Liver (tissue), 9 donors: ENCODE measurements around the gene FGD4. TPM values are rescaled to one million over a fixed set of nuclear protein-coding genes. Genes with fewer than 3 reads are reported as not detected.

Source experiments
- DNase-seq: peaks from one replicate; pipeline ENCODE4 v3.0.0-alpha.2; 2017; ENCODE audit warnings: low spot score
- H3K27ac ChIP-seq, 2 donors: one replicate each; pipeline ENCODE4 v1.7.0; 2013; ENCODE audit warnings: inconsistent platforms in 2 of 2, low read length in 2 of 2, control low read depth in 1 of 2, low read depth in 1 of 2, mild to moderate bottlenecking in 1 of 2
- H3K27me3 ChIP-seq, 4 donors: one replicate each; pipeline versions ENCODE4 v1.6.1 to v1.7.0; 2013; ENCODE audit warnings: low read length in 3 of 4, inconsistent platforms in 1 of 4, mild to moderate bottlenecking in 1 of 4, moderate library complexity in 1 of 4; ENCODE audit not compliant: control insufficient read depth in 4 of 4, insufficient read depth in 4 of 4
- H3K36me3 ChIP-seq, 4 donors: one replicate each; pipeline versions ENCODE4 v1.6.1 to v1.7.0; 2013; ENCODE audit warnings: low read length in 3 of 4, mild to moderate bottlenecking in 3 of 4, low read depth in 1 of 4, moderate library complexity in 1 of 4; ENCODE audit not compliant: control insufficient read depth in 4 of 4, insufficient read depth in 3 of 4
- H3K4me1 ChIP-seq, 4 donors: one replicate each; pipeline versions ENCODE4 v1.6.1 to v1.7.0; 2013; ENCODE audit warnings: low read length in 3 of 4, mild to moderate bottlenecking in 3 of 4, moderate library complexity in 1 of 4; ENCODE audit not compliant: control insufficient read depth in 4 of 4, insufficient read depth in 4 of 4
- H3K4me3 ChIP-seq, 3 donors: one replicate each; pipeline versions ENCODE4 v1.6.1 to v1.7.0; 2013; ENCODE audit warnings: low read length in 3 of 3, control low read depth in 1 of 3, low read depth in 1 of 3, mild to moderate bottlenecking in 1 of 3
- H3K9ac ChIP-seq, 2 donors: one replicate each; pipeline ENCODE4 v1.7.0; 2013; ENCODE audit warnings: low read length in 2 of 2, mild to moderate bottlenecking in 2 of 2, moderate library complexity in 2 of 2, control low read depth in 1 of 2, low read depth in 1 of 2
- H3K9me3 ChIP-seq, 4 donors: one replicate each; pipeline versions ENCODE4 v1.6.1 to v1.7.0; 2013; ENCODE audit warnings: low read length in 3 of 4; ENCODE audit not compliant: control insufficient read depth in 4 of 4
- EGR1 ChIP-seq, 2 donors: IDR thresholded peaks; 2 replicates each; pipeline ENCODE4 v1.6.1; 2016 to 2018; ENCODE audit warnings: antibody characterized with exemption in 2 of 2, low read depth in 2 of 2
- HNF4A ChIP-seq, 2 donors: conservative IDR thresholded peaks; 2 replicates each; pipeline ENCODE4 v1.6.1; 2016; ENCODE audit warnings: antibody characterized with exemption in 2 of 2, mild to moderate bottlenecking in 2 of 2
- JUND ChIP-seq, 2 donors: IDR thresholded peaks; 2 replicates each; pipeline ENCODE4 v1.6.1; 2016; ENCODE audit warnings: antibody characterized with exemption in 2 of 2
- NR2F2 ChIP-seq: IDR thresholded peaks from 2 replicates; pipeline ENCODE4 v1.6.1; 2016; ENCODE audit warnings: antibody characterized with exemption
- RAD21 ChIP-seq, 2 donors: IDR thresholded peaks; 2 replicates each; pipeline ENCODE4 v1.6.1; 2016; ENCODE audit warnings: antibody characterized with exemption in 2 of 2, mild to moderate bottlenecking in 2 of 2
- RXRA ChIP-seq, 2 donors: IDR thresholded peaks; 2 replicates each; pipeline ENCODE4 v1.6.1; 2017 to 2018; ENCODE audit warnings: antibody characterized with exemption in 2 of 2, mild to moderate bottlenecking in 1 of 2
- SP1 ChIP-seq: IDR thresholded peaks from 2 replicates; pipeline ENCODE4 v1.6.1; 2018; ENCODE audit warnings: antibody characterized with exemption, mild to moderate bottlenecking
- TAF1 ChIP-seq: conservative IDR thresholded peaks from 2 replicates; pipeline ENCODE4 v1.6.1; 2016; ENCODE audit warnings: antibody characterized with exemption, mild to moderate bottlenecking
- ZBTB33 ChIP-seq: IDR thresholded peaks from 2 replicates; pipeline ENCODE4 v1.6.1; 2016; ENCODE audit warnings: antibody characterized with exemption
- WGBS: extraction: QIAGEN DNeasy Blood & Tissue Kit; methylation state at CpG from one replicate; pipeline ENCODE4 v1.1.7; 2013; 5-methylcytosine and 5-hydroxymethylcytosine counted together
- polyA plus RNA-seq, 2 donors: library from polyadenylated mRNA; stranded (reverse) in 1 of 2; unstranded in 1 of 2; fragments of 200-250 nt in 1 of 2; fragments of >200 nt in 1 of 2; fragmentation: Nextera tagmentation in 1 of 2; extraction: Ambion mirVana in 1 of 2; gene quantifications; one replicate each; pipeline versions ENCODE4 v1.2.1 to v1.2.3, GENCODE V29; 2013 to 2015
- total RNA-seq, 2 donors: library from RNA; depleted of rRNA; stranded (reverse); fragments of >200 nt; gene quantifications; one replicate each; pipeline ENCODE4 v1.2.3, GENCODE V29; 2014
- TF ChIP-seq, protein P1 (sequence below): IDR thresholded peaks from 2 replicates; pipeline ENCODE4 v1.6.1; 2016; ENCODE audit warnings: antibody characterized with exemption, mild to moderate bottlenecking
- TF ChIP-seq, protein P2 (sequence below): IDR thresholded peaks from 2 replicates; pipeline ENCODE4 v1.6.1; 2016; ENCODE audit warnings: antibody characterized with exemption
- donor health status: healthy.
- donor health status: healthy.
- donor health status: healthy.
- donor health status: healthy.
- donor health status: healthy.

FGD4 gene
- total and polyA plus RNA-seq, 4 donors = 3.8 to 26.4 (median 9.0) TPM

DNA sequence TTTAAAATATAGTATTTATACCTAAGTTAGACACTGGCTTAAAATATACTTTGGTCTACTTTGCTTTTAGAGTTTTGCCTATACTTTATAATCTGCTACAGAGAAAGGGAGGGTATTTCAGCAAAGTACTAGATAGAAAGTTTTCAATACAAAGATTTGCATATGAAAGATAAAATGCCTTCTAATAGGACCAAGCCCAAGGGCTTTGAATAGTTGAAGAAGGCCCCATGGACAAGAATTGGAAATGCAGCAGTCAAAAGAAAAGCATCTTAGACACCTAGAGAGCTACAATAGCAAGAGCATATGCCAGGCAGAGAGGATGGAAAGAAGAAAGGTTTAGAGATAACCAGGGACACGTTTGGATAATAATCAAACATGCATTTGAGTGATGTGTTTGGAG lies 196.7 kb downstream of the FGD4 start:
- no peak for DNase-seq

DNA sequence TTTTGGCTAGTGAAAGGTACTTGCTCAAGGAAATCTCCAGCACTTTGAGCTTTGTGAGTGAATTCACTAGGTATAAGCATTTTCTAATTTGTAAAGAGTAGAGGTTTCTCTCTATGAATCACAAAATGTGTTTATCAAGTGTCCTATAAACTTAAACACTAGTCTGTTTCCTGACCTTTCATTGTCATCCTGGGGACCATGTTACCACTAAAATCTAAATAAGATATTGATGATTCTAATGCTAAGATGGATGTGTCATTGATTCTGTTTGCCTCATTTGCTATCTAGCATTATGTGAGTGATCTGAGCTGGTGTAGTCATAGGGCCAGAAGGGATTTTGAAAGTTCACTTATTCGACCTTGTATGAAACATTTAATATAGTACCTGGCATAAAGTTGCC lies 199.3 kb downstream of the FGD4 start:
- WGBS = 95% methylated on average over 1 of the region's 1 CpG
- H3K27me3 ChIP-seq = no peaks in the 10 kb centered on the region

More for the DNA sequence above, 196.7 kb downstream of the FGD4 start:
- WGBS = 34% methylated on average over 1 of the region's 1 CpG
- H3K36me3 ChIP-seq = peaks cover 0 to 38% (median 14%) of the 10 kb centered on the region in 4 donors
- H3K27ac ChIP-seq = no peak overlapping the region
- TF ChIP-seq HNF4A (conservative IDR thresholded peaks at IDR 0.05) (no peak), TAF1 (no peak), ZBTB33 (no peak), JUND (IDR thresholded peaks at IDR 0.05) (no peak), RAD21 (IDR thresholded peaks at IDR 0.05) (no peak), SP1 (no peak), EGR1 (IDR thresholded peaks at IDR 0.05; ENCODE audit: low read depth in 2 of 2) (no peak), RXRA (IDR thresholded peaks at IDR 0.05) (no peak)
- TF ChIP-seq, protein P1, sequence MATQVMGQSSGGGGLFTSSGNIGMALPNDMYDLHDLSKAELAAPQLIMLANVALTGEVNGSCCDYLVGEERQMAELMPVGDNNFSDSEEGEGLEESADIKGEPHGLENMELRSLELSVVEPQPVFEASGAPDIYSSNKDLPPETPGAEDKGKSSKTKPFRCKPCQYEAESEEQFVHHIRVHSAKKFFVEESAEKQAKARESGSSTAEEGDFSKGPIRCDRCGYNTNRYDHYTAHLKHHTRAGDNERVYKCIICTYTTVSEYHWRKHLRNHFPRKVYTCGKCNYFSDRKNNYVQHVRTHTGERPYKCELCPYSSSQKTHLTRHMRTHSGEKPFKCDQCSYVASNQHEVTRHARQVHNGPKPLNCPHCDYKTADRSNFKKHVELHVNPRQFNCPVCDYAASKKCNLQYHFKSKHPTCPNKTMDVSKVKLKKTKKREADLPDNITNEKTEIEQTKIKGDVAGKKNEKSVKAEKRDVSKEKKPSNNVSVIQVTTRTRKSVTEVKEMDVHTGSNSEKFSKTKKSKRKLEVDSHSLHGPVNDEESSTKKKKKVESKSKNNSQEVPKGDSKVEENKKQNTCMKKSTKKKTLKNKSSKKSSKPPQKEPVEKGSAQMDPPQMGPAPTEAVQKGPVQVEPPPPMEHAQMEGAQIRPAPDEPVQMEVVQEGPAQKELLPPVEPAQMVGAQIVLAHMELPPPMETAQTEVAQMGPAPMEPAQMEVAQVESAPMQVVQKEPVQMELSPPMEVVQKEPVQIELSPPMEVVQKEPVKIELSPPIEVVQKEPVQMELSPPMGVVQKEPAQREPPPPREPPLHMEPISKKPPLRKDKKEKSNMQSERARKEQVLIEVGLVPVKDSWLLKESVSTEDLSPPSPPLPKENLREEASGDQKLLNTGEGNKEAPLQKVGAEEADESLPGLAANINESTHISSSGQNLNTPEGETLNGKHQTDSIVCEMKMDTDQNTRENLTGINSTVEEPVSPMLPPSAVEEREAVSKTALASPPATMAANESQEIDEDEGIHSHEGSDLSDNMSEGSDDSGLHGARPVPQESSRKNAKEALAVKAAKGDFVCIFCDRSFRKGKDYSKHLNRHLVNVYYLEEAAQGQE = no peak
- H3K9me3 ChIP-seq = no peaks in the 10 kb centered on the region
- no peak overlapping the region for H3K9ac ChIP-seq
- H3K4me1 ChIP-seq = no peaks in the 10 kb centered on the region
- no peak overlapping the region for H3K4me3 ChIP-seq
- no peaks in the 10 kb centered on the region for H3K27me3 ChIP-seq

More for the DNA sequence above, 199.3 kb downstream of the FGD4 start:
- peaks cover 0 to 45% (median 24%) of the 10 kb centered on the region in 4 donors for H3K36me3 ChIP-seq
- no peak overlapping the region for H3K4me3 ChIP-seq
- no peak overlapping the region for H3K27ac ChIP-seq
- TF ChIP-seq RXRA (IDR thresholded peaks at IDR 0.05) = no peak
- TF ChIP-seq ZBTB33 = no peak
- TF ChIP-seq HNF4A (conservative IDR thresholded peaks at IDR 0.05) = no peak
- TF ChIP-seq, protein P1 = no peak
- TF ChIP-seq EGR1 (IDR thresholded peaks at IDR 0.05; ENCODE audit: low read depth in 2 of 2) = no peak
- TF ChIP-seq NR2F2 = no peak
- TF ChIP-seq, protein P2, sequence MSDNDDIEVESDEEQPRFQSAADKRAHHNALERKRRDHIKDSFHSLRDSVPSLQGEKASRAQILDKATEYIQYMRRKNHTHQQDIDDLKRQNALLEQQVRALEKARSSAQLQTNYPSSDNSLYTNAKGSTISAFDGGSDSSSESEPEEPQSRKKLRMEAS = no peak
- H3K9me3 ChIP-seq = no peaks in the 10 kb centered on the region
- no peak overlapping the region for H3K9ac ChIP-seq
- no peak for DNase-seq
- peaks cover 0 to under 1% (median 0%) of the 10 kb centered on the region in 4 donors for H3K4me1 ChIP-seq
